Progenitor cell of endocrine pancreas (in vitro differentiated cells): Measurements from ENCODE around the gene PGAM1. TPM values are rescaled to one million over a fixed set of nuclear protein-coding genes. Genes with fewer than 3 reads are reported as not detected.

Experiments used
- DNase-seq: peaks from one replicate; pipeline ENCODE4 v3.0.0; 2021; ENCODE audit warnings: low spot score; ENCODE audit not compliant: unreplicated experiment
- H3K27ac Mint-ChIP-seq: 2 replicates; pipeline ENCODE4 v1.8.0; 2021; ENCODE audit warnings: mild to moderate bottlenecking, moderate library complexity, mixed read lengths
- H3K27me3 Mint-ChIP-seq: 2 replicates; pipeline ENCODE4 v1.8.0; 2021; ENCODE audit warnings: mixed read lengths
- H3K36me3 Mint-ChIP-seq: 2 replicates; pipeline ENCODE4 v1.8.0; 2022; ENCODE audit warnings: mixed read lengths; ENCODE audit not compliant: insufficient read depth
- H3K4me1 Mint-ChIP-seq: 2 replicates; pipeline ENCODE4 v1.8.0; 2021; ENCODE audit warnings: low read depth, mixed read lengths
- H3K4me3 Mint-ChIP-seq: 2 replicates; pipeline ENCODE4 v1.8.0; 2021; ENCODE audit warnings: low read depth, mild to moderate bottlenecking, moderate library complexity, mixed read lengths
- H3K9me3 Mint-ChIP-seq: 2 replicates; pipeline ENCODE4 v1.8.0; 2021; ENCODE audit warnings: low read depth, mixed read lengths
- CTCF ChIP-seq: fragments of 200-600 bp; sonication (generic); IDR thresholded peaks from one replicate; pipeline ENCODE4 v1.5.0; 2021; ENCODE audit warnings: antibody characterized with exemption, mild to moderate bottlenecking; ENCODE audit not compliant: unreplicated experiment
- total RNA-seq: library from RNA; stranded (reverse); gene quantifications from 2 replicates; pipeline ENCODE4 v1.2.1, GENCODE V29; 2021

PGAM1 gene
- total RNA-seq, 1 donor from 2014 or later = 130 TPM

DNA sequence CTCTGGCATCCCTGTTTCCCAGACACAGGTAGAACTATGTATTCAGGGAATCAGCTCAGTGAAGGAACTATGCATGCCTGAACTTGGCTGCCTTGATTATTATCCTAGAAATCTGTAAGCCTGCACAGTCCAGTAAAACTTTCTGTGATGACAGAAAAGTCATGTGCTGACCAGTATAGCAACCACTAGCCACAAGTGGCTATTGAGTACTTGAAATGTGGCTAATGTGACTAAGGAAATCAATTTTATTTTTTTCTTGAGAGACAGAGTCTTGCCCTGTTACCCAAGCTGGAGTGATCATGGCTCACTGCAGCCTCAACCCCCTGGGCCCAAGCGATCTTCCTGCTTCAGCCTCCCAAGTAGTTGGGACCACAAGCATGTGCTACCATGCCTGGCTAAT, 16.3 kb downstream of the PGAM1 start:
- H3K9me3 Mint-ChIP-seq = no peaks in the 10 kb centered on the region
- H3K4me1 Mint-ChIP-seq = peaks cover 19% of the 10 kb centered on the region
- H3K4me3 Mint-ChIP-seq = no peak overlapping the region
- H3K27ac Mint-ChIP-seq = no peak overlapping the region
- peaks cover 12% of the 10 kb centered on the region for H3K36me3 Mint-ChIP-seq
- DNase-seq = no peak
- TF ChIP-seq CTCF = no peak
- no peaks in the 10 kb centered on the region for H3K27me3 Mint-ChIP-seq

DNA sequence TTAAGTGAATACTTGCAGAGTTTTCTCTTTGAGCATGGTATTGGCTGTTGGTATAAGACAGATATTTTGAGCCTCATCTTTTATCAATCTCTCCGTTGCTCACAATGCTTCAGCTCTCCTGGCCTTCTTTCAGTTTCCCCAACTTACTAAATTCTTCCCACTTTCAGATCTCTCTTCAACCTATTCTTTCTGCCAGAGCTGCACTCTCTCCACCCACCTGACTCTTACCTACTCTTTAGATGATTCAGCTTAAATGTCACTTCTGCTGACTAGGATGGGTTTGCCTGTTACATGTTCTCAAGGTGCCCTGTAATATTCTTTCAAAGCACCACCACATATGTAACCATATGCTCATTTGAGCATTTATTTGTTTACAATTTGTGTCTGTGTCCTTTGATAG, 18.2 kb downstream of the PGAM1 start:
- DNase-seq = no peak
- no peak for TF ChIP-seq CTCF
- Mint-ChIP-seq H3K4me1 (peaks cover 29% of the 10 kb centered on the region), H3K4me3 (peak overlapping the region; percentile 15), H3K27me3 (no peaks in the 10 kb centered on the region), H3K27ac (no peak overlapping the region), H3K9me3 (no peaks in the 10 kb centered on the region), H3K36me3 (peaks cover 12% of the 10 kb centered on the region)

GRCh38 chr10:97445357-97445721, 19.3 kb downstream of the PGAM1 start:
- peaks cover 9% of the 10 kb centered on the region for H3K36me3 Mint-ChIP-seq
- no peak for TF ChIP-seq CTCF
- H3K9me3 Mint-ChIP-seq = no peaks in the 10 kb centered on the region
- H3K4me1 Mint-ChIP-seq = peaks cover 31% of the 10 kb centered on the region
- DNase-seq = no peak
- peak overlapping the region; percentile 86 for H3K27ac Mint-ChIP-seq
- H3K4me3 Mint-ChIP-seq = peak overlapping the region; percentile 99
- no peaks in the 10 kb centered on the region for H3K27me3 Mint-ChIP-seq

- TF ChIP-seq CTCF = no peak
- peak; percentile 76 for DNase-seq
- Mint-ChIP-seq H3K4me1 (peaks cover 35% of the 10 kb centered on the region), H3K27me3 (no peaks in the 10 kb centered on the region), H3K9me3 (no peaks in the 10 kb centered on the region), H3K36me3 (peaks cover 10% of the 10 kb centered on the region), H3K27ac (peak within 1 kb of the TSS; percentile 94), H3K4me3 (peak within 1 kb of the TSS; percentile 99)
These were observed 20.0 kb downstream of the PGAM1 start, which contains the start of the genes EXOSC1 and ZDHHC16 for GRCh38 chr10:97445722-97446639. TSS of gene EXOSC1 (minus strand) at chr10:97446006. CDS start at chr10:97445985, 21 bp downstream. TSS of gene ZDHHC16 (plus strand) at chr10:97446175. CDS start at chr10:97451676, 5,501 bp downstream.

- Mint-ChIP-seq H3K27me3 (no peaks in the 10 kb centered on the region), H3K9me3 (no peaks in the 10 kb centered on the region), H3K27ac (no peak overlapping the region), H3K4me3 (no peak overlapping the region), H3K36me3 (peaks cover 8% of the 10 kb centered on the region), H3K4me1 (peaks cover 28% of the 10 kb centered on the region)
- TF ChIP-seq CTCF = no peak
- DNase-seq = no peak
These were observed 24.8 kb downstream of the PGAM1 start for GRCh38 chr10:97450828-97451227.
